Stimulated activated naive CD8-positive, alpha-beta T cell treated with anti-CD3 and anti-CD28 coated beads, Interleukin-15, amount 100 ng/mL, for 72 hours (primary cell): ENCODE measurements around the gene ALKAL2.

Experiments used
- ATAC-seq: fragments of 150-1000 bp; cut with Tn5 transposase; 2 replicates; pipeline ENCODE4 v1.10.0; 2021; ENCODE audit warnings: mild to moderate bottlenecking, moderate library complexity
- DNase-seq, 2 donors: peaks; one replicate each; pipeline ENCODE4 v3.0.0; 2021 to 2022
- H3K27ac Mint-ChIP-seq, 2 donors: one replicate each; pipeline ENCODE4 v1.8.0; 2022; ENCODE audit warnings: mild to moderate bottlenecking in 2 of 2, mixed read lengths in 2 of 2, moderate library complexity in 2 of 2
- H3K27me3 Mint-ChIP-seq: one replicate; pipeline ENCODE4 v1.8.0; 2022; ENCODE audit warnings: mixed read lengths
- H3K4me1 Mint-ChIP-seq: one replicate; pipeline ENCODE4 v1.8.0; 2022; ENCODE audit warnings: mild to moderate bottlenecking, mixed read lengths
- H3K4me3 Mint-ChIP-seq, 2 donors: one replicate each; pipeline ENCODE4 v1.8.0; 2022; ENCODE audit warnings: mild to moderate bottlenecking in 2 of 2, mixed read lengths in 2 of 2, moderate library complexity in 1 of 2
- H3K9me3 Mint-ChIP-seq, 2 donors: one replicate each; pipeline ENCODE4 v1.8.0; 2022; ENCODE audit warnings: mixed read lengths in 2 of 2

Gene ALKAL2

DNA sequence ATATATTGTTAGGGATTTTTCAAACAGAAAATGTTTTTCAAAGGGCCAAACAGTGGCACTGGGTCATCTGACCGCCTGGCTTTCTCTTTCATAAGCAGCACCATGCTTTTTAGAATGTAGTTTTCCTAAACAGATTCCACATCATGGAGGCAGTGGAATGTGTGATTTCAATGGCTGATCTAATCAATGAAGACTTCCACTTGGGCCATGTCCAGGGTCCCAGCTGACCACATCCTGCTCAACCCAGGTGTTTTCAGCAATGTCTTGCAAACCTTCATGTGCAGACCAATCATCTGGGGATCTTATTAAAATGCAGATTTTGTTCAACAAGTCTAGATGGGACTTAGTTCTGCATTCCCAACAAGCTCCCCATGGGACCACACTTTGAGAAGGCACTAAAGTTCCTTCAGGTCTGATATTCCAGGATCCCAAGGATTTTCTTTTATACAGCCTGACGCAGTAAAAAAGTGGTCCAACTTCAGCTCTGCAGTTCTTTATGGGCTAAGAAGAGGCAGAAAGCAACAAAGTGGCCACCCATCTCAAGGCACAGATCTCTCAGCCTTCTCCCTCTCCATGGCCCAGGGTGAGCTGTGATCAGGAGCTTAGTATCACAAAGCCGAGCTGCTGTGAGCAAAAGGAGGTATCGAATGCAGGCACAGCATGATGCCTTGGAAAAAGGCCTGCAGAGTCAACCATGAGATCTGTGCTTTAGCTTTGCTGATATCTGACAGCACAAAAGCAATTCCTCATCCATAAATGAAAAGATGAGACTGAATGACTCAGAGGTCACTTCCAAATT lies 3.7 kb downstream of the ALKAL2 start:
- no peaks in the 10 kb centered on the region for H3K4me1 Mint-ChIP-seq
- peaks cover 21% of the 10 kb centered on the region for H3K27me3 Mint-ChIP-seq
- H3K27ac Mint-ChIP-seq, result no peak overlapping the region
- no peak overlapping the region for H3K4me3 Mint-ChIP-seq
- no peak for ATAC-seq
- H3K9me3 Mint-ChIP-seq, result no peaks in the 10 kb centered on the region
- no peak for DNase-seq

DNA sequence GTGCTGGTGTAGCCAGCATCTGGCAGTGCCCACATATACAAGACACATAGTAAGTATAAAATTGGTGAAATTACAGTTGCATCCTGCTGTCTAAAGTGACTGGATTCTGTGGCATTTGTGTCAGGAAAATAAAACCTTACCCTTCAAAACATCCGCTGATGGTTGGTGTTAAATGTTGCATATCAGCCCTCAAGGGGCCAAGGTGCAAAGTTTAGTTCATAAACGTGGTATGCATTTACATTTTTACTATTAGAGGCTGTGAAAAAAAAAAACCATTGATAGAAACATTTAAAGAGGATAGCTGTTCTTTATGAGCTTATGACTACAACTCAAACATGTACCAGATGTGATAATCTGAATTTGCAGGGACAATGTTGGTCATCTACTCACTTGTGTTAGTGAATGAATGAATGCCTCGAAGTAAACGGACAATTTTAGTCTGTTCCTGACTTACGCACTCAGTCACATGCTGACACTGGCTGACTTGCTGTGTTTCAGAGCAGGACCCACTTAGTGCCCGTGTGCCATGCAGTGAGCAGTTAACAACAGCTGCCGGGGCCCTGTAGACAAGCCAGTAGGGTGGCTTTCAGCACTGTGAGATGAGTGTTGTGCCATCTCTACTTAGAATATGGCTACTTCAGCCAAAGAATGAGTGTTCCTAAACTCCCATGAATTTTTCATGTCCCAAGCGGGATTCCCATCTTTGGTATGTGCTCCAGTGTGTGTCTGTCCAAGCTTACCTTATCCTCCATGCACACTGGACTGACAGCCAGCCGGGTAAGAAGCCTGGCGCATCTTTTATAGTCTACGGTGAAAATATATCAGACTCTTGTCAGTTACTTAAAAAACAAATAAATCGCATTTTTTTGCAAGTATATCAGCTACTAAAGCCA lies 5.3 kb downstream of the ALKAL2 start:
- ATAC-seq (no peak), DNase-seq (no peak)
- Mint-ChIP-seq H3K27me3 (peaks cover 21% of the 10 kb centered on the region), H3K4me1 (no peaks in the 10 kb centered on the region), H3K9me3 (no peaks in the 10 kb centered on the region), H3K27ac (no peak overlapping the region), H3K4me3 (no peak overlapping the region)

DNA sequence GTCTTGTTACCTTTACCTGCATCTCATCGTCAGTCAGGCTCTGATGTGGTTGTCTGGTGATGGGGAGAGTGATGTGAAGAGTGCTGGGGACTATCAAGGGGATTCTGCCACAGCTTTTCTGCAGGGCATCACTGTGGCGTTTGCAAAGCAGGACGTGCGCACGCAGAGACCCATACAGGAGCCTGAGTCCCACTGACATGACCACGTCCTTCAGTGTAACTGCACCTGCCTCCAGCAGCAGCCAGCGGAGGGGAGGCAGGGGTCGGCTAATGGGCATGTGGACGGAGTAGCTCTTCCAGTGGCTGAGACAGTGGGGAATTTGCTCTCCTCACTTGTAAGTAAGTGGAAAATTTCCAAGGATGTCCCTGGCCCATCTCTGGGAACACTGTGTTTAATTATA lies 6.5 kb downstream of the ALKAL2 start:
- Mint-ChIP-seq H3K27ac (no peak overlapping the region), H3K4me3 (no peak overlapping the region), H3K4me1 (peaks cover 5% of the 10 kb centered on the region), H3K9me3 (no peaks in the 10 kb centered on the region), H3K27me3 (peaks cover 12% of the 10 kb centered on the region)
- DNase-seq (no peak), ATAC-seq (no peak)

DNA sequence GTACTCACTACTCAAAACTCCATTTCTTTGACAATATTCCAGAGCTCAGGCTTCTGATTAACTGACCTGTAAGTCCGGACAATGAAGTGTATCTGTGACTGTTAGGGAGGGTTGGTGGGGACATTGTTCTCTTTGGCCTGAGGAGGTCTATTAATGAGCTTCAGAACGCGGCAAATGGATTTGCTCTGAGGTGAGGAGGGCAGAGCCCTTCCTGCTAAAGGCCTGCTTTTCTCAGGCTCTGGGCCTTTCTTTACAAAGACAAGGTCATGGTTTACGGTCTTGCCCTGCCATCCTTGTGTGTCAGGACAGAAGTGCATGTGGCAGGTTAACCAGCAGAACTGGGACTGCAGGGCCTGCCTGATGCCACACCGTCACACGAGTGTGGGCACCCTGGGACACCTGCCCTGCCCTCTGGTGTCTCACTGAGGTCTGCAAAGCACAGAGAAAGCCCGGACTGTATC lies 7.2 kb downstream of the ALKAL2 start:
- DNase-seq (no peak), ATAC-seq (no peak)
- peaks cover 5% of the 10 kb centered on the region for H3K4me1 Mint-ChIP-seq
- H3K27me3 Mint-ChIP-seq, result peaks cover 5% of the 10 kb centered on the region
- no peak overlapping the region for H3K4me3 Mint-ChIP-seq
- H3K9me3 Mint-ChIP-seq, result no peaks in the 10 kb centered on the region
- no peak overlapping the region for H3K27ac Mint-ChIP-seq

DNA sequence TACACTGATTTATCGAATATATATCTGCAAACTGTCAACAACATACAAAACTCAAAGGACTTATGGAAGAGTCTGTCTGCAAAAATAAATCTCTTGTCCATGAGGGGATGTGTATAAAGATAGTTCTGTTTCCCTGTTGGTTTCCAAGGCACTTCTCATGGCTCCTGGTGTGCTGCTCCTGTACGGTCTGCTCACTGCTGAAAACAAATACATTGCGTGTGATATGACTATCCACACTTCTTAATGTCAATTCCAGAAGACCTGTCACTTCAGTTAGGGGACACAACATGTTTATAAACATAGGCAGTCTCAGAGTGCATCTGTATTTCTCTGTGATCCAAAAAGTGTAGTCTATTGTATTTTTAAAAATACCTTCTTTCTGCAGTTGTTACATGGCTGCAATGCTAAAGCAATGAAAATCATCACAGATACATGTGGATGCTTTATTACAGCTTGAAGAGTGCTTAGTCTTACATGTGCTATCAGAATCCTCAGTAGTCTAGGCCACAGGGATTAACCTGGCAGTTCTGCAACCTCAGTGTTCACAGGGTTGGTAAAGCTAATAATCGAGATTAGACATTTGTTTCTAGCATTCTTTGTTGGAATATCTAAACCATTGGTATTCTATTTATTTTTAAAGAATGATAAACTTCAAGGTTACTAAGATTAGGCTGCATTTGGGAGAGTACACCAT lies 7.8 kb downstream of the ALKAL2 start:
- Mint-ChIP-seq H3K27ac (no peak overlapping the region), H3K4me3 (no peak overlapping the region), H3K27me3 (no peaks in the 10 kb centered on the region), H3K4me1 (peaks cover 5% of the 10 kb centered on the region), H3K9me3 (no peaks in the 10 kb centered on the region)
- DNase-seq (no peak), ATAC-seq (no peak)

DNA sequence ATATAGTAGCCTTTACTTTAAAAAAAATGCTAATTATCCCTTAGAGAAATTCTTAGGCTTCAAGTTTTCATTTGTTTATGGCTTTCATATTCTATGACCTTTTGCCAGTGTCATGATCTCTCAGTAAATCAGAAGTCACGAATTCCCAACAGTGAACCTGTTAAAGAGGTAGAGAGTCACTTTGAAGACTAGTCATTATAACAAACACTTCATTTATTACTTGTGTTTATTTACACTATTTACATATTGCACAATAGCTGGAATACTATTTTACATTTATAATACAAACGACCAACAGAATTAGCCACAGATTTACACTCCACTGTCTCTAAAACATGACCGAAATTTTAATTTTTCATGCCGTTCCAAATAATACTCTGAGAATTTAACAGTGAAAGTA lies 8.5 kb downstream of the ALKAL2 start:
- H3K4me1 Mint-ChIP-seq, result peaks cover 5% of the 10 kb centered on the region
- no peaks in the 10 kb centered on the region for H3K9me3 Mint-ChIP-seq
- DNase-seq, result no peak
- H3K27ac Mint-ChIP-seq, result no peak overlapping the region
- no peak overlapping the region for H3K4me3 Mint-ChIP-seq
- no peaks in the 10 kb centered on the region for H3K27me3 Mint-ChIP-seq
- no peak for ATAC-seq

DNA sequence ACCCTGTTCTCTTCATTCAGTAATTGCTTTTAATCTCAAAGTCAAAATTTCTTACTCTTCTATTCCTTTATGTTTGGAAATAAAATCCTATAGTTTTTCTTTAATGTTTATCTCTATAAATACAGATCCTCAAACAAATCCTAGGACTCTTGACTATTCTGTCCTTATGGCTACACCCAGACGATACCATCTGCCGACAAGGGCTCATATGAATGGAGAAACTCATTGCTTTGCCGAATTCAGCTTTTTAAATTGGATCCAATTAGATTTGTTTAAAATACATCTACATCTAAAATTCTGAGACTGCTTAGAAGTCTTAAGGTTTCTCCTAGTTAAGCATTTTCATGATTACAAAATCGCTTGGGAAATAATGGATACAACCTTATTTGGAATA lies 9.0 kb downstream of the ALKAL2 start:
- no peak overlapping the region for H3K4me3 Mint-ChIP-seq
- no peak overlapping the region for H3K27ac Mint-ChIP-seq
- H3K4me1 Mint-ChIP-seq, result peaks cover 5% of the 10 kb centered on the region
- no peaks in the 10 kb centered on the region for H3K27me3 Mint-ChIP-seq
- H3K9me3 Mint-ChIP-seq, result no peaks in the 10 kb centered on the region
- no peak for DNase-seq
- ATAC-seq, result no peak

DNA sequence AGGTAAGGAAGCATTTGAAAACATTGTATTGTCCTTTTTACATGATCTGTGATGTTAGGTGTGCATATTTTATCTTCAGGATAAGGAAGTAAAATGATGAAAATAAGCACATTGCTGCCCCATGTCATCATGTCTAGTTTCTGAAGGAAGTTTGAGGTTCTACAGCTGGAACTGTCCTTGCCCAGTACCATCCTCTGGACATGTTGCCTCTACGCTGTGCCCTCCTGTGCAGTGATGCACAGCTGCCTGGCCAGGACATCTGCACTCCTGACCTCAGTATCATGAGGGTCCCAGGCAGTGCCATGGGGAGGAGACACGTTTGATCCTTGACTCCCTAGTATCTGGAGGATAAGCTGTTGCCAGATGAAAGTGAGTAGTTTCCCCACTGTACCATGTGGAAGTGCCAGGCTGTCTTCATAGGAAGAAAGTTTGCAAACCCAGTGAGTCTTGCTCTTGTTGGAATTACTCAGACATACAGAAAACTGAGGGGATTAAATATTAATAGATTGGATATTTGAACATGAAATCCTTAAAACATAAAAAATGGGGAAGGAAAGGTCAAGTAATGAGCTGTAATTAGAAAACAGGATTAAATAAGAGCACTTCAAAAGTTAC lies 9.5 kb downstream of the ALKAL2 start:
- Mint-ChIP-seq H3K9me3 (no peaks in the 10 kb centered on the region), H3K27ac (no peak overlapping the region), H3K4me3 (no peak overlapping the region), H3K27me3 (no peaks in the 10 kb centered on the region), H3K4me1 (peaks cover 7% of the 10 kb centered on the region)
- DNase-seq, result no peak
- no peak for ATAC-seq

DNA sequence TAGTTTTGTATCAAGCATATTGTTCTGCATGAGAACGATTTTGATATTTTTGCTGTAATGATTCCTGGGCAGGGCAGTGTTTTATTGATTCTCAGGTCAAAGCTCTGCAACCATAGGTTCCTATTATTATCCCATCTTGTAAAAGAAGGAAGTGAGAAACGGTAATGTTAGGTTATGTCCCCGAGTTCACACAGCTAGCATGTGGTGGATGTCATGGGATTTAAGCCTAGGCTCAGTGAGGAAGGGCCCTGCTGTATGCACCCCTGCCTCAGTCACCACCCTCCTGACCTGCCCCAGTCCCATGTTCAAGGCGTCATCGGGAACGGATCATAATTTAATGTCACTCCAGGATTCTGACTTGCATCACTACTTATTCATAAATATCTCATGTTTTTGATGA lies 12.4 kb downstream of the ALKAL2 start:
- Mint-ChIP-seq H3K9me3 (no peaks in the 10 kb centered on the region), H3K4me1 (peaks cover 30% of the 10 kb centered on the region), H3K4me3 (no peak overlapping the region), H3K27me3 (no peaks in the 10 kb centered on the region), H3K27ac (no peak overlapping the region)
- DNase-seq (no peak), ATAC-seq (no peak)

DNA sequence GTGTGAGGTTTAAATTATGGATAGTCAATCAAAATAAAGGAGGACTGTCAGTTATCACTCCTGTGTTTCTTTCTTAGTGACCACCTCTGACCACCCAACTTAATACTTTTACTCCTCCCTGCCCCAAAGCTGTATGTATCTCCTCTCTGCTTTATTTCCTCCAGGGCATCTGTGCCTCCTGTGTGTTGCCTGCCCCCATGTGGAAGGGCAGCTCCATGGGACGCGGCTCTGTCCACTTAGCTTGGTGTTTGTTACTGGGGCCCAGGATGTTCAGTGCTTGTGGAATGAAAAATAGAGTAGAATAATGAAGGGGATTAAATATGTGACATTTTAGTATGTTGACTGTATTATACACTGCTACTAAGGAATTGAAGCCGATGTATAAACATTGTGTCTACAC lies 13.4 kb downstream of the ALKAL2 start:
- Mint-ChIP-seq H3K9me3 (no peaks in the 10 kb centered on the region), H3K4me3 (no peak overlapping the region), H3K4me1 (peaks cover 40% of the 10 kb centered on the region), H3K27me3 (no peaks in the 10 kb centered on the region), H3K27ac (peak overlapping the region in 1 of 2 donors; percentile 2)
- DNase-seq, result no peak
- no peak for ATAC-seq

DNA sequence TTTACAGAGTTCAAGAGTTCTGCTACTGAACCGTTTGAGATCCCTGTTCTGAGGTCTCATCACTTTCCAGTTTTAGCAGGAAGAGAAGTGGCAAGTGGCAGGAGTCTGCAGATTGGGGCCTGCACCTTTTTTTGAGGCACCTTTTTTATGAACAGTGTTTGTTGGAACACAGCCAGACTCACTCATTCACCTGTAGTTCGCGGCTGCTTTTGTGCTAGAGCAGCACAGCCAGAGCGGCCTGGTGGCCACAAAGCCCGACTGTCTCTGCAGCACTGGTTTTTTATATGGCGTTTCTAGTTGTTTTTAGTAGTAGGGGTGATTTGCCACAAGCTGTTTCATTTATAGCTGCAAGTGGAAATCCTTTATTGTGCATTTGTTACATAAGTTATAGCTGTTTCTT lies 14.6 kb downstream of the ALKAL2 start:
- peak overlapping the region in 1 of 2 donors; percentile 54 for H3K27ac Mint-ChIP-seq
- peaks cover 50% of the 10 kb centered on the region for H3K4me1 Mint-ChIP-seq
- no peaks in the 10 kb centered on the region for H3K27me3 Mint-ChIP-seq
- no peak overlapping the region for H3K4me3 Mint-ChIP-seq
- ATAC-seq (no peak), DNase-seq (no peak)
- no peaks in the 10 kb centered on the region for H3K9me3 Mint-ChIP-seq

DNA sequence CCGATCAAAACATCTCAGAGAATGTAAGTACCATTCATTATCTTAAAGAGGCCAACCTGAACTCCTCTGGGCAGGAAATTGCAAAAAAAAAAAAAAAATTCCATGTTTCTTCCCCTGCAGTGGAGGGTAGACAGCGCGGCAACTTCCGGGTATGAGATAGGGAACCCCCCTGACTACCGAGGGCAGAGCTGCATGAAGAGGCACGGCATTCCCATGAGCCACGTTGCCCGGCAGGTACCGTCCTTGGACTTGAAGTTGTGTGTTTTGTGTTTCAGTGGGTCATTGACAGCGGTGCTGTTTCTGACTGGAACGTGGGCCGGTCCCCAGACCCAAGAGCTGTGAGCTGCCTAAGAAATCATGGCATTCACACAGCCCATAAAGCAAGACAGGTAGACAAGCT lies 16.0 kb downstream of the ALKAL2 start:
- Mint-ChIP-seq H3K27ac (no peak overlapping the region), H3K9me3 (no peaks in the 10 kb centered on the region), H3K4me3 (no peak overlapping the region), H3K4me1 (peaks cover 59% of the 10 kb centered on the region), H3K27me3 (no peaks in the 10 kb centered on the region)
- ATAC-seq (no peak), DNase-seq (no peak)

DNA sequence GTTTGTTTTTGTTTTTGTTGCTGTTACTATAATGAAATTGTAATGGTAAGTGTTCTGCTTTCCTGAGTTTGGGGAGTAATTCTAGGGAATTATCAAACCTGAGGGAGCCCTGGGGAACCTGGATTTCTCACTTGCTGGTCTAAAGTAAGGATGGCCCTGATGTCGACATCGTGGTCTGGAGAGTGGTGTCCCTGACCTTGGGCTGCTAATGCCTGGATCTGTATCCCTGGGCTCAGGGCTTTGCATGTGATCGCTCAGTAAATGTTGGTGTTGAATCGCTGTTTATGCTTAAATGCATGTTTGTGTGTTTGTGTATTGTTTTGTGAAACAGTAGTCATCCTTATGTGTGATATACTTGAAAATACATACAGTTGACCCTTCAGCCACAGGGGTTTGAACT lies 17.0 kb downstream of the ALKAL2 start:
- ATAC-seq (no peak), DNase-seq (no peak)
- H3K27me3 Mint-ChIP-seq, result no peaks in the 10 kb centered on the region
- no peaks in the 10 kb centered on the region for H3K9me3 Mint-ChIP-seq
- H3K4me3 Mint-ChIP-seq, result no peak overlapping the region
- peak overlapping the region; percentile 15 to 64 for H3K27ac Mint-ChIP-seq
- peaks cover 64% of the 10 kb centered on the region for H3K4me1 Mint-ChIP-seq

DNA sequence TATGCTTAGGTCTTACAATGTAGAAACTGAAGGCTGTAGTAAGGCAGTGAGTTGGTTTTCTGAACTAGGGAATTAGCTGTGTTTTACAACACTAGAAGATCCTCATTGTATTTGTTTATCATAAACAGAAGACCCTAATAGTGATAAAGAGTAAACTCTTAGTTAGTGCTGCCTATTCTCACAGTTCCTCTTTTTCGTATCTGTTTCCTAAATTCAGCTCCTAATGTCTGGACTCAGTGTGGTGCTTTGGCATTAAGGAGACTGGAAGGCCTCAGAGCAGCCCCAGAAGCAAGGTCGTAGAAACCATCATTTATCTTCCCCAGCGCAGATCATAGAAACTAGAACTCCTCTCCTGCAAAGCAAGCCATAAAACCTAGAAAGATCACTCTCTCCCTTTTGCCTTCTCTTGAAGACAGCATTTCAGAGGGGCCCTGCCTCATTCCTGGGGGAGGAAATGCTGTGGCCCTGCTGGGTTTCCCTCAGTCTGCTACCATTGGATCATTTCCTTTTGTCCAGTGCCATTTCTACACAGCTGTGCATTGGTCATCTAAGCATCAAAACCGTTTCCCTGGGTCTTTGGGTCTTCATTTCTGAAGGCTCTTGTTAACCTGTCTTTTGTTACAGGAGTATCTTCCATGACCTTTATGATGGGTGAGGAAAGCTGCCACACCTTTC lies 18.4 kb downstream of the ALKAL2 start:
- DNase-seq (no peak), ATAC-seq (no peak)
- Mint-ChIP-seq H3K9me3 (no peaks in the 10 kb centered on the region), H3K4me1 (peaks cover 64% of the 10 kb centered on the region), H3K27ac (peak overlapping the region; percentile 49 to 58), H3K4me3 (no peak overlapping the region), H3K27me3 (no peaks in the 10 kb centered on the region)

DNA sequence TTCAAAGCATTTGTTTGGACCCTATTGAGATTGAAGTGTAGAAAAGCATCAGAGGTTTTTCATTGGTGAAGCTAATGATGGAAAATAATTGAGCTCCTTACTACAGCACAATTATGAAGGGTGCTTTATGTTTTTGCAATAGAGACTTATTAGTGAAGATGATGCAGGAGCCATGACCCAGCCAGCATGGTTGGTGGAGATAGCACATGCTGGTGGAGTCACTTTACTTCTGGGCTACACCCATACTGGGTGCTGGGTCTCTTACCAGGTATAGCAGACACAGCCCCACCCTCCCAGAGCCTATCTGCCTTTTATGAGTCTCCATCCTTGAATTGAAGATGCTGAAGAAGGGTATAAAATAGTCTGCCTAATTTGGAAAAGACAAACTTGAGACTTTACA lies 19.6 kb downstream of the ALKAL2 start:
- H3K4me3 Mint-ChIP-seq, result no peak overlapping the region
- no peak for DNase-seq
- H3K27ac Mint-ChIP-seq, result no peak overlapping the region
- no peaks in the 10 kb centered on the region for H3K27me3 Mint-ChIP-seq
- no peak for ATAC-seq
- peaks cover 61% of the 10 kb centered on the region for H3K4me1 Mint-ChIP-seq
- no peaks in the 10 kb centered on the region for H3K9me3 Mint-ChIP-seq
